GM21447 (cell line): ENCODE results near the gene SLC13A2.
A peak's percentile ranks its signal among the peaks of the same experiment; 100 is the strongest.

Source experiments
- ATAC-seq: cut with Tn5 transposase; IDR thresholded peaks from one replicate; pipeline ENCODE4 v1.9.1; 2021; ENCODE audit not compliant: unreplicated experiment

SLC13A2 gene

DNA sequence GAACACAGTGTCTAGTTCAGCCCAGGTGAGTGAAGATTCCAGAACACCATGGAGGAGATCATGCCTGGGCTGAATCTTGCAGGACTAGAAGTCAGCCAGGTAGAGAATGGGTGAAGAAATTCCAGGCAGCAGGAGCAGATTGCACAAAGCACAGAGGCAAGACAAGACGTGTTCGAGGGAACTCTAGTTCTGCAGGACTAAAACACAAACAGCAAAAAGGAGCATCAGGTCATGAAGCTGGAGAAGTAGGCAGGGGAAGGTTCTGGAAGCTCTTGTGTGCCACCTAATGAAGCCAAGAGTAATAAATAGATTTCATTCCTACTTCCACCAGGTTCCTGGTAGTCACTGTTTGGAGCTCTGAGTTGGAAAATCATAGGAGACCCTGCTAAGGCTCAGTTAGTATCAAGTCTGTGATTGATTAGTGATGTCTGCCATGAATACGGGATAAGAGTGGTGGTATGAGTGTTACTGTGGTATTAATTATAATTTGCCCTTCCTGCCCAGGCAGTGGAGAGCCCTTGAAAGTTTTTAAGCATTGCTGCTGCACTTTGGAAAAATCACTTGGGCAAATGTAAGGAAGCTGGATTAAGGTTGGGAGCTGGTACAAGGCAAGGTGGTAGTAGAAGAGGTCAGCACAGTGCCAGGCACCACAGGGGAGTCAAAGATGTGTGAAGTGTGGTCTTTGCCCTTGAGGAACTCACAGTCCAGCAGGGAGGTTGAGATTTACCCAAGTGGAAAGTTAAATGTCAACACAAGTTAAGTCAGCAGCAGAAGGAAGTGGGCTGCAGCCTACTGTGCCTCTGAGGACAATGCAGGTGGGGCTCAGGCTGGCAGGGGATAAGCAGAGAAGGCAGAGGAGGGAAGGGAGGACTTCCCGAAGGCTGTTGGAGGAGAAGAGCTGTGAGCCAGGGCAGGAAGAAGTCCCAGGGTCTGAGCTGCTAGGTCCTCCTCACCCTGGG, 19.2 kb downstream of the SLC13A2 start:
- ATAC-seq, result no peak

DNA sequence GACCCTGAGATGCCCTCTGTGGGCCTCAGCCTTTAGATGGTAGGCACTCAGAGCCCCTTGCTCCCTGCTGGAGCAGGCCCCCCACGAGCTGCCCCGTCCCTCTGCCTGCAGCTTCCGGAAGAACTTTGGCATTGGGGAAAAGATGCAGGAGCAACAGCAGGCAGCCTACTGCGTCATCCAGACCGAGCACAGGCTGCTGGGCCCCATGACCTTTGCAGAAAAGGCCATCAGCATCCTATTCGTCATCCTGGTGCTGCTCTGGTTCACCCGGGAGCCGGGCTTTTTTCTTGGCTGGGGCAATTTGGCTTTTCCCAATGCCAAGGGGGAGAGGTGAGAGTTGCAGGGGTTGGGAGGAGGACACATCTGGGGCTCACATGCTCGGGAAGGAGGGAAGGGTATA, 20.0 kb downstream of the SLC13A2 start:
- ATAC-seq, result no peak

DNA sequence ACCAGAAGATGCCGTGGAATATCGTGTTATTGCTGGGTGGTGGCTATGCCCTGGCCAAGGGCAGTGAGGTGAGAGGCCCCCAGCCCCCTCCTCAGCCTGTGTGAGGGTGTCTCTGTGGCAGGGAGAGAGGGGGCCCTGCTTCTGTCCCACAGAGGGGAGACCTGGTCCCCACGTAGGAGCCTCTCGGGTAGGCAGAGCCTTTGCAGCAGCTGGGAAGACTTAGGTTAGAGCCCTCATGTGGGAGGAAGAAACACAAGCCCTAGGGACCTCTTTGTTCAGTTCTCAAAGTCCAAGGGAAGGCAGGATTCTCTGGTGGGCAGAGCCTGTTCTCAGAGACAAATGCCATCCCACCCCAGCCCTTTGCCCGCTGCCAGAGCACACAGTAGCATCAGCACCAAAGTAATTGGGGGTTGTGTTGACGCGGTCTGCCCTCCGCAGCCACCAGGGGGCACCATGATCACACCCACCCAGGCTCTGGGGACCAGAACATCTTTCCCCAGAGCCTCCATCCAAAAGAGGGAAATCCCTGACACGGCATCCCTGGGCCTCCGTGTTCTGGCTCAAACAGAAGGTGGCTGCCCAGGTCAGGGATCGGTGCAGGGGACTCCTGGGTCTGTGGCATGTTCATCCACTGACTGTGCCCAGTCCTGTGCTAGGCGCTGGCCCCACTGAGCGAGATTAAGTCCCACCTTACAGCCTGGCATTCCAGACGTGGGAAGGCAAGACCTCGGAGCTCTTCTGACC, 21.2 kb downstream of the SLC13A2 start:
- peak; percentile 55 for ATAC-seq

DNA sequence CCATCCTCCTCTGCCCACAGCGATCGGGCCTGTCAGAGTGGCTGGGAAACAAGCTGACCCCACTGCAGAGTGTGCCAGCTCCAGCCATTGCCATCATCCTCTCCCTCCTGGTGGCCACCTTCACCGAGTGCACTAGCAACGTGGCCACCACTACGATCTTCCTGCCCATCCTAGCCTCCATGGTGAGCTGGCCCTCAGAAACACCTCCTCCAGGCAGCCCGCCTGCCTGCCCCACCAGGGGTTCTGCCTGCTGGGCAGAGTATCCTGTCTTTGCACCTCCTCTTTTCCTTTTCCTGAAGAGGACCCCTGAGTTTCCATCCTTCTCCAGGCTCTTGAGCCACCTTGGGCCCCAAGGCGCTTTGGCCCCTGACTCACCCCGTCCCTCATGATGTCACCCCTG, 22.2 kb downstream of the SLC13A2 start:
- ATAC-seq, result no peak

DNA sequence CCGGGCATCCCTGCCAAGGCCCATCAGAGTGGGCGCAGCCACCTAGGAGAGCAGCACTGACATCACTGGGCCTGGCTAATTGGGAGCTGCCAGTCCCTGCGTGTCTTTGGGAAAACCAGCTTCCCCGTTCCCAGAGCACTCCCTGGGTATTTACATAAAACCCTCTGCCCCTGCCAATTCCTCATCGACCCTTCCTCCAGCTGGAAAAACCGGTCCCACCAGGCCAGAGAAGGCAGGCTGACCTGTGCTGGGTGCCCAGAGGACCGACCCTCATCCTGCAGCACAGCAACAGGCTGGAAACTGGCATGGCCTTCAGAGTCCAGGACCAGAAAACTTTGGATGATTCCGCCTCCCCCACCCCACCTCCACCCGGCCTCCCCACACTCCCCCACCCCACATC, 24.5 kb downstream of the SLC13A2 start:
- ATAC-seq, result no peak

DNA sequence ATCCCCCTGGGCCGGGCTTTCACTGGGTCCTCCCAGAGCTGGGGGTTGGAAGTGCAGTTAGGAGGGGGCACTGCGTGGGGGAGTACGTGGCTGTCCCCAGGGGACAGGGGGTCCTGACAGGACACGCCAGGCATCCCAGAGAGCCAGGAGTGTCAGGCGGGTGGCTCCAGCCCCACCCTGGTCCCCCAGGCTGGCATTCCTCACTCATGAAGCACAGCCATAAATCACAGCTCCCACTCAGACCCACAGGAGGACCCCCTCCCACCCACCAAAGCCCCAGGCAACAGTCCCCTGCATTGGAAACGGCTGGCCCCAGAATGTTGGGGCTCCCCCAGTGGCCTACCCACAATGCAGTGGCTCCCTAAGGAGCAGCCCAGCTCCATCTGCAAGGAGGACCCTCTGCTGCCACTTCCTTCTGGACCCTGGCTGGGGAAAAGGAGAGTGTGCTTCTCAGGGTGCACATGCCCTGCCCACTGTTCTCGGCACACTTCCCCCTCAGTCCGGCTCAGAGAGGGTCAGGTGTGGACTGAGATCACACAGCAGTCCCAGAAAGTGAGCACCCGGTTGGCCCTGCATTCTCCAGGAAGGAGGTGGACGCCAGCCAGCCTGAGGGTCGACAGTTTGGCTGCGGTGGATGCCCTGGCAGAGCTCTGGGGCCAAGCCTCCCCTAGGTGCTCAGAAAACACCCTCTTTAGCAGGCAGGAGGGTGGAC, 25.4 kb downstream of the SLC13A2 start:
- ATAC-seq, result no peak

DNA sequence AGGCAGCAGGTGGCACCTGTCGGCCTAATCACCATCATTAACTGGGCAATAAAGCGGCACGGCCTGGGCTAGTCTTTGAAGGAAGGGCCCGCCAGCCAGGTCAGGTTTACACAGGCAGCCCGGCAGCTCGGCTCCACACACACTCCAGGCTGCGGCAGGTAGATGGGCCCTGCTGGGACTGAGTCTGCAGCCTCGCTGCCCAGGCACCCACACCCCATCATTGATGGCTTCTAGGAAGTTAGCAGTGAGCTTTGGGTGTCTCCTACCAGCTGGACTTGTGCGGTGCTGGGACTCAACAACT, 25.9 kb downstream of the SLC13A2 start:
- ATAC-seq, result no peak

DNA sequence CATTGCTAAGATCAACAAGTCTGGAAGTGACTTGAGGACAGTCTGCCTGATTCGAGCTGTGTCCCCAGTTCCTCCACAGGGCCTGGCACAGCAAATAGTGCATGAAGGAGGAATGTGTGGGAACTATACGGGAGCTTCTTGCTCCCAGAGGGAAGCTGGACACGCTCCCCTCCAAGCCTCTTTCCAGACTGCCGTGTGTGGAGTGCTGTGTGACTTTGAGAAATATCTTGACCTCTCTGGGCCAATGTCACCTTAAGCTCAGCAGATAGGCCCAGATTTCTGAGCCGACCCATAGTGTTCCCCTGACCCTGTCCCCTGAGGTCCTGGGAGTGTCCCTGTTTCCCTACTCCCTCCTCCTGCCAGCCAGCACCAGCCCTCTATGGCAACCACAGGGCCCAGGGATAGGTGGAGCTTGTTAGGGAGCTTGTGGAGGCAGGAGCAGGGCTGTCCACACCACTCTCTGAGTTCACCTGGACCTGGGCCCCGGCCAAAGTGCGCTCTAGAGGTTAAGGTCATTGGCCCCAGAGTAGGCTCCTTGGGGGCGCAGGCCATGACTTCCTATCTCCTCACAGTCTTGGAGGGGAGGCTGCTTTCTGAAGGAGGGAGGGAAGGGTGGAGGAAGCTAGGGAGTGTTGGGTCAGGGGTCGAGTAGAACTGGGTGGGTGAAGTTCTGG, 26.4 kb downstream of the SLC13A2 start:
- no peak for ATAC-seq

DNA sequence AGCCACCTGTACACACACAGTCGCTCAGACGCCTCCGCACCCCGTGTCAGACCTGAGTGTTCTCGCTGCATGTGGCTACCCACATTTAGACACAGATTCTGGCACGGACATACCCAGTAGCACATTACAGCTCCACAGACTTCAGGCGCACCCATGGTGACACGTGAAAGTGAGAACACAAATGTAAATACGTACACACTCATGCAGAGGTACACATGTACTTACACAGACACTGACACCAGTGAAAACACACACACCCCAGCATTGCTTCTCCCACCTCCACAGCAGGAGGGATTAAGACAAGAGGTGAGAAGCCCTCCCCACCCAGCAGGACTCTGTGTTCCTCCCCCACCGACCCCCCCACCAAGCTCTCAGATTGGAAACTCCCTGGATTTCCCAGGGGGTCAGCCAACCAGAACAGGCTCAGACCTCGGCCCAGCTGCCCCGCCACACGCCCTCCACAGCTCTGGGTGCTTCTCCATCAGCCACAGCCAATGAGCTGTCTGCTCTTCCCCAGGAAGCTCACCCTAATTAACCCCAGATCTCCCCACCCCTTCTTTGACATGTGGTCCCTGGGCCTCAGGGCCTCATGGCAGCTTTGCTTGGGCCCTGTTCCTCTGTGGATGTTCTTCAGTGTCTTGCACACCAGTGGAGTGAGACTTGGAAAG, 27.4 kb downstream of the SLC13A2 start:
- ATAC-seq, result no peak

DNA sequence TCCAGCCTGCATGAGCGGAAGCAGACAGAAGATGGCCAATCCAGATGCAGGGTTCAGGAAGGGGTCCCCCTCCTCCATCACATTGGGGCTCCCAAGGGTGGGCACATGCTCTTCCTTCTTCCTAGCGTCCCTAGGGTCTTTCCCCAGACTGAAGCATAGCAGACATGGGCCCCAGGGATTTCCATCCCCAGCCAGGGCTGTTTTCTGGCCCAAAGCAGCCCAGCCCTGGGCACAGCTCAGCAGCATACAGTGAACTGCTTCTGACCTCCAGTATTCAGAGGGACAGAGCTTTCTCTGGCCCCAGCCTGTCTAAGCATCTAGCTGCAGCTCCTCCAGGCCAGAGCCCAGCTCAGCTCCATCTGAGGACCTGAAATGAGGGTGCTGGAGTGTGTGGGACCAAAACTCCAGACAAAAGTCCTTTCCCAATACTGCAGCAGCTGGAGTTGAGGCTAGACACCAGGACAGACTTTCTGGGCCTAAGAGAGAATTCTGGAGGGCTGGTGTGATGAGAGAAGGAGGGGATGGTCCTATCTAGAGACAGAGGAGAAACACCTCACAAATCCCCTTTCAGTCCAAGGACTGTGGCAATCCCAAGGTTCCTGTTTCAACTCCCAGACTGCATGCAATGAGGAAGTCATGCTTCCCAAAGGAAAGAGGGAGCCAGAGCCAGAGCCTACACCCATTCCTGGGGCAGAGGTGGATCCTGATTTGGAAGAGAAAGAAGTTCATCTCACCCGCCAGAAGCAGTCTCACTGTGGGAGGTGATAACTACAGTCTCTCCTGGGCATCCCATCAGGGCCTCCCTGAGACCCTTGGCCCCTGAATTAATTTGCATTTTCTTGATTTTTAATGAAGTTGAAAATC, 28.2 kb downstream of the SLC13A2 start:
- no peak for ATAC-seq

DNA sequence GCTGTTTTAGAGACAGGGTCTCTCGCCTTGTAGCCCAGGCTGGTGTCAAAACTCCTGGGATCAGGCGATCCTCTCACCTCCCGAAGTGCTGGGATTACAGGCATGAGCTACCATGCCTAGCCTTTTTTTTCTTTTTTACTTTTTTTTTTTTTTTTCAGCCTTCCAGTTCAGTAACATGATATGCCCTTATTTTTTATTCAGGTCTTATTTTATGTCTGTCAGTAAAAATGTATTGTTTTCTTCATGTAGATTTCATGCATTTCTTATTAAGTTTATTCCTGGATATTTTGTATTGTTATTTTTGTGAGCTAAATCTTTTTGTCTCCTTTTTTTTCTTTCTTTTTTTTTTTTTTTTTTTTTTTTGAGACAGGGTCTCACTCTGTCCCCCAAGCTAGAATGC, 30.0 kb downstream of the SLC13A2 start:
- ATAC-seq, result no peak

DNA sequence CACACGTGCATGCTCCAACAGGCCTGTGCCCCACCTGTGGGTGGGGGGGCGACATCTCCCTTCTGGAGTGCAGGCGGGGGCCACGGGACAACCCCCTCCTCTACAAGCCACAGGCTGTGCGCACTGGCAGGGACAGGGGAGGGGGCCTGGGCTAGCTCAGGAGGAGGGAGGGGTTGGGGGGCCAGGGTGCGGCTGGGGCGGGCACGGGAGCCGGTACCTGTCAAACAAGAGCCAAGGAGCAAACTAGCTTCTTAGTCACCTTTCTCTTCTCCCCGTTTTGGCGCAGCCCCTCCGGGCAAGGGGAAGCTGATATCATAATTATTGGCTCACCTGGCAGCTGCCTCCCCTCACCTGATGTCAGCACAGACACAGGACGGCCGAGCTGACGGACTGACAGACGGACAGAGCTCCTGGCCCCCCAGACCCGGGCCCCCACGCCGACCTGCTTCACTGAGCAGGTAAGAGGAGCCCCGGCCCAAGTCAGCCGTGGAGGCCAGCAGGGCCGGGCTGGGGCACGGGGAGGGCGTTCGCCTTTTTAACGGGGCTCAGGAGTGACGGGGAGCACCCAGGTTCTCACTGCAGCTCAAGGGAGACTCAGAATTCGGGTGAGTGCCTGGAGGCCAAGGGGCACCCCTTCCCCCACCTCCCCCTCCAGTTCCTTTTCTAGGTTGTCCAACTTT, 32.7 kb downstream of the SLC13A2 start, which contains the start of gene FOXN1:
Gene FOXN1, plus strand, starts transcription at position 363 of the 680 bp plus-strand sequence. CDS start 17,622 bp downstream, outside the sequence.
- no peak for ATAC-seq

DNA sequence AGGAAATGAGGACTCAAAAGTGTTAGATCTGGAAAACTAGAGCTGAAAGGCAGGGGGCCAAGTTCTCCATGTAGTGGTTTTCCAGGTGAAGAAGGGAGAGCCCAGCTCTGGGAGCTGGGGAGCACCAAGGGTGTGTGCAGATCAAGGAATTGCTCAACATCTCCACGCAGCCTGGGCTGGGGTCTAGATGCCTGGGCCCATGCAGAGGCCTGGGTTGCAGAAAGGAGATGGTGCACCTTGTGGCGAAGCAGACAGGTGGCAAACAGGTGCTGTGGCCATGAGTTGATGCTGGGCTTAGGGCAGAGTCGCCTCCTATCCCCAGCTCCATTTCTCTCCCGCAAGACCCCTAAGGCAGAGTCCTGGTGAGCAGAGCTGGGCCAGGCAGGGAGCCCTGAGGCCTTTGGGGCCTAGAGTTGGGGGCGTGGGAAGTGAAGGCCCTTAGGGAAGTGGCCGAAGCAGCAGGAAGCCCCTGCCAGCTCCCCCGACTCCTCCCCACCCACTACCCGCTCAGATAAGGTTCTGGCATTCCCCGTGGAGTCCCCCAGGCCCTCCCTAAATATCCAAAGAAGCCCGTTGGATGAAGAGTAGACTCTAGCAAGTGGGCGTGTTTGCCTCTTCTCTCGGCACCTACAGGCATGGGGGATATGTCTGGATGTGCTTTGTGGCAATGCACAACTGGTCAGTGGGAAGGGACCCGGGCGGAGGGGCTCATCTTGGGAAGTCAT, 33.5 kb downstream of the SLC13A2 start:
- ATAC-seq, result no peak

DNA sequence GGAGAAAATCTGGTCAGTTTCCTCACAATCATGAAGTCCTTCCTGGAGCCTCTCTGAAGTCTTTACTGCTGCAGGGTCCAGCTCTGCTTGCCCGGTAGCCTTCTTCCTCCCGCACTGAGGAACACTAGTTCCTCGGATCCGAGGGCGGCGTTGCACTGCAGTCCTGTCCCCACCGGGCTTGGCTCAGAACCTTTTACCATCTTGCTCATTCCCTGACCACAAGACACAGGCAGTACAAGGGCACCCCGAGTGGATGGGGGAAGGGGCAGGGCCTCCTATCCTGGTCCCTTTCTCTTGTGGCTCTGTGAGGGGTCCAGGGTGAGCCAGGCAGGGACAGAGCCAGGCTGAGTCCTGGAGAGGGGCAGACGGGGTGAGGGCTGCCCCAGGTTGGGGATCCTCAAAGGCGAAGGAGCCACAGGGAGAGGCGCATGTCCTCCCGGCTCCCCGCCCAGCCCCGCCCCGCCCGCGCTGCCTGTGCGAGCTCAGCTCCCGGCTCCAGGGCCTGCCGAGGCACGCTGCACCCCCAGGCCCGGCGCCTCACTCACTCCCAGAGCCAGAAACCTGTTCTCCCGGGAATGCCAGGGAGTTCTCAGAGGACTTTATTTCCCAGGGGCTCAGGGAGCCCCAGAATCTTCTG, 34.2 kb downstream of the SLC13A2 start:
- ATAC-seq, result no peak

DNA sequence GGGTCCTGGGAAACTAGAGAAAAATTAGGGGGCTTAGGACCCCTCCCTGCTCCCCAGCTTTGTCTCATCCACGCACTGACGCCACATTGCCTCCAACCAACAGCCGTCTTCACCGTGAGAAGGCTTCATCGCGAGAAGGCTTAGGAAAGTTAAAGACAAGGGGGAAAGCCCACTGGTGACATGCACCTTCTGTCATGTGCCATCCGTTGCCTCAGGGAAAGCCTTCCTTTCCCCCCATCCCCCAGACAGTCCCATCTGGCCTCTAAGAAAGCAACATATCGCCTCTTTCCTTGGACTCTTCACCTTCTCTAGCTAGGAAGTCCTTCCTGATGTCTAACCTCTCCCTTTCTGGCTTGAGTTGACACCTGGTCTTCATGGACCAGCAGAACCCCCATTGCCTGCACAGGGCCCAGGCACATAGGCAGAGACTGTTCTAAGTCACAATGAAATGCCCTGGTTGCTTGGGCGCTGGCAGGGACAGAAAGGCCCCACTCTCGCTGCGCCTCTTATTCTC, 34.8 kb downstream of the SLC13A2 start:
- no peak for ATAC-seq

DNA sequence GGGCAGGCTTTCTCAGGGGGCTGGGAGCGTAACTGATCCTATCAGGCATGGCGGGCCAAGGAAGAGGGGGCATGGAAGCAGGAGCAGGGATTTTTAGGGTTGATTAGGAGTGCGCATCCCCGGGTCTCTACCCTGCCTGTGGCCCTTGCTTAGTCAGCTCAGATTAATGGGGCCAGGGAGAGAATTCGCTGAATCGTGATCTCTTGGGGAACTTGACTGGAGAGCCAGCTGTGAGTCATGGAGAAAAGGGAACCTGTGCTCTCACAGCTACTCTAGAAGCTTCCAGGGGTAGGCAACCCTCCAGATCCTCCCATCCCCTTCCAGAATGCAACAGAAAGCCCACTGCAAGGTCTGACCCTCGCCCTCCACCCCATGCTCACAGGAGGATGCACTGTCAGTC, 36.3 kb downstream of the SLC13A2 start:
- ATAC-seq, result no peak

DNA sequence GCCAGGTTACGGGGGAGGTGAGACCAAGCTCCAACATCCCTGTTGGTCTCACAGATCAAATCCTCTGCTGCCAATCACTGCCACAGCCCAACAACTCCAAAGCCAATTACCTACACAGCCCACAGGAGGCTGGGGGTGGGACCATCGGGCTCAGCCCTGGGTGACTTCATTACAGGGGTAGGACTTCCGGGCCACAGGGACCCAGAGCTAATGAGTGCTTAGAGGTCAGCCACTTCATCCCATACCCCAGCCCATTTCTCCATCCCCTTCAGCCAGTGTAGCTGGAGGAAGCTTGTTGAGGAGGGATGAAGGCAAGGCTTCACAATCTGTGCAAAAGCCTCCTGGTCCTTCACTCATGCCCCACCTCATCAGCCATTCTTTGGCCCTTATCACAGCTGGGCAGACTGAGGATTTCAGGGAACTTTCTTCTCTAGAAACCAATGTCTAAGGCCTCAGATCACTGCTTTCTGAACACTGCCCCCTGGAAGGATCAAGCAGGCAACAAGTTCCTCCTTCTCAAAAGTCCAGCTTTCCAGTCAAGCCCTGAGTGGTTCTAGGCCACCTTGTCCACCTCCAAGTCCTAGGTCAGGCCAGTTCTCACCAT, 38.5 kb downstream of the SLC13A2 start:
- no peak for ATAC-seq
